Activated CD8-positive, alpha-beta memory T cell treated with anti-CD3 and anti-CD28 coated beads, Interleukin-2, amount 50 U/mL, for 48 hours (primary cell): ENCODE results near the gene FBXO30.

Source experiments
- DNase-seq: peaks from one replicate; pipeline ENCODE4 v3.0.0-alpha.2; 2020

FBXO30 gene, protein sequence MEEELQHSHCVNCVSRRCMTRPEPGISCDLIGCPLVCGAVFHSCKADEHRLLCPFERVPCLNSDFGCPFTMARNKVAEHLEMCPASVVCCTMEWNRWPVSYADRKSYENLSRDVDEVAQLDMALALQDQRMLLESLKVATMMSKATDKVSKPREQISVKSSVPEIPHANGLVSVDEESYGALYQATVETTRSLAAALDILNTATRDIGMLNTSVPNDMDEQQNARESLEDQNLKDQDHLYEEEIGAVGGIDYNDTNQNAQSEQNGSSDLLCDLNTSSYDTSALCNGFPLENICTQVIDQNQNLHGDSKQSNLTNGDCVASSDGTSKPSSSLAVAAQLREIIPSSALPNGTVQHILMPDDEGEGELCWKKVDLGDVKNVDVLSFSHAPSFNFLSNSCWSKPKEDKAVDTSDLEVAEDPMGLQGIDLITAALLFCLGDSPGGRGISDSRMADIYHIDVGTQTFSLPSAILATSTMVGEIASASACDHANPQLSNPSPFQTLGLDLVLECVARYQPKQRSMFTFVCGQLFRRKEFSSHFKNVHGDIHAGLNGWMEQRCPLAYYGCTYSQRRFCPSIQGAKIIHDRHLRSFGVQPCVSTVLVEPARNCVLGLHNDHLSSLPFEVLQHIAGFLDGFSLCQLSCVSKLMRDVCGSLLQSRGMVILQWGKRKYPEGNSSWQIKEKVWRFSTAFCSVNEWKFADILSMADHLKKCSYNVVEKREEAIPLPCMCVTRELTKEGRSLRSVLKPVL

GRCh38 chr6:145814501-145815308 is at the start of gene FBXO30:
TSS of gene FBXO30 (minus strand) at chr6:145814795. CDS start at chr6:145806405, 8,390 bp downstream.
- peak; percentile 92 for DNase-seq

DNA sequence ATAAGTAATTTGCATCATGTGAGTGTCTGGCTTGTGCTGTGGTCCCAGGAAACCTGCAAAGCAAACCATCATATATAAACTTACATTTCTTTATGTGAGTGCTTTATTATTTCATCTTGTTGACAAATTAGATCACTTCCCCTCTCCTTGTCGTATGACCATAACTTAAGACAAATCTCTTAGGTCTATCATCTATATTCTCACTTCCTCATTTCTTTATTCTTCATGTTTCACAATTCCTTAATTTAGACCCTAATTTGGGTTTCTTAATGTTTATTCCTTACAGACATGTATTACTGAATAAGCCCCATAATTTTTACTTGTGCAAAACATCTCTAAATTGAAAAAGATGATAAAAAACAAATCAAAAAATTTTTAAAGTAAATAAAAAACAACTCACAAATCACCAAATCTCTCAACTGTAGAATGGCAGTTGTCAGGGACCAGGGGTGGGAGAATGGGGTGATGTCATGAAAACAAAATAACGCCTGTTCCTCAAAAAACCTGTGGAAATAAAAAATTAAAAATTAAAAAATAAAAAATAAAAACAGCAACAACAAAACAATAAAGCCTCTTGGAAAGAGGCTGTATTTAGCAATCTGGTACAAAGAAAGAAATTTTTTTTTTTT is 49.5 kb upstream of the FBXO30 start:
- no peak for DNase-seq

- DNase-seq: no peak
These were observed 48.8 kb upstream of the FBXO30 start for GRCh38 chr6:145863366-145863765.

DNA sequence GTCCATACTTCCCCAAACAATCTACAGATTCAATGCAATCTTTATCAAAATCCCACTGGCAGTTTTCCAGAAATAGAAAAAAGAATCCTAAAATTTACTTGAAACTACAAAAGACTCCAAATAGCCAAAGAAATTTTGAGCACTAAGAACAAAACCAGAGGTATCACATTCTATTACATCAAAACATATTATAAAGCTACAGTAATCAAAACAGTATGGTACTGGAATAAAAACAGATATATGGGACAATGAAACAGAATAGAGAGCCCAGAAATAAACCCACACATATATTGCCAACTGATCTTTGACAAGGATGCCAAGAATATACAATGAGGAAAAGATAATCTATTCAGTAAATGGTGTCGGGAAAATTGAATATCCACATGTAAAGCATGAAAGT is 46.0 kb upstream of the FBXO30 start:
- DNase-seq: no peak

- no peak for DNase-seq
These were observed 36.1 kb upstream of the FBXO30 start for GRCh38 chr6:145850671-145851070.

GRCh38 chr6:145848541-145848940 is 33.9 kb upstream of the FBXO30 start:
- no peak for DNase-seq

- no peak for DNase-seq
These were observed 31.0 kb upstream of the FBXO30 start for GRCh38 chr6:145845557-145845956.

- DNase-seq: no peak
These were observed 30.4 kb upstream of the FBXO30 start for GRCh38 chr6:145844933-145845540.

GRCh38 chr6:145842693-145843546 is 28.3 kb upstream of the FBXO30 start:
- no peak for DNase-seq

DNA sequence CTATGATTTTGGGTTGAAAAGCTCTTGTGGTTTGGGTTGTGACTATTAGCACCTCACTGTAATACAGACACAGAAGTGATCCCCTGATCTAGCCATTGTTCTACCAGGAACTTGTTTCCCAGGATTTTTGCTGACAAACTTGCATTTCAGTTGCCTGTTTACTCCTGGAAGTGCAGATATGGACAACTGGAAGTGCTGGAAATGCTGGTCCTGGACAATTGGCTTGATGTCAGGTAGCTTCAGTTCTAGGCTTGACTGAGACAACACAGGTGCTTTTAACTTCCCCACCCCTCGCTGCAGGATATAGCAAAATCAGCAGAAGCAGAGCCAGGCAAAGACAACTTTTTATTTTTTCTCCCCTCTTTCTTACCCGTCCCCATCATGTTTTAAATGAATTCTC is 27.1 kb upstream of the FBXO30 start:
- DNase-seq: no peak

DNA sequence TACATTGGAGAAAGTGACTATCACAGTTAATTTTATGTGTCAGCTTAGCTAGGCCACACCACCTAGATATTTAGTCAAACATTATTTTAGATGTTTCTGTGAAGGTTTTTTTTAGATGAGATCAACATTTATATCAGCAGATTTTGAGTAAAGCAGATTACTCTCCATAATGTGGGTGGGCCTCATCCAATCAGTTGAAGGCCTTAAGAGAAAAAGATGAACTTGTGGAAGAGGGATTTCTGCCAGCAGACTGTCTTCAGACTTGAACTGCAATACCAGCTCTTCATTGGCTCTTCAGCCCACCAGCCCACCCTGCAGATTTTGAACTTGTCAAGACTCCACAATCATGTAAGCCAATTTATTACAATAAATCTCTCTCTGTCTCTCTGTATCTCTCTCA is 25.1 kb upstream of the FBXO30 start:
- no peak for DNase-seq

DNA sequence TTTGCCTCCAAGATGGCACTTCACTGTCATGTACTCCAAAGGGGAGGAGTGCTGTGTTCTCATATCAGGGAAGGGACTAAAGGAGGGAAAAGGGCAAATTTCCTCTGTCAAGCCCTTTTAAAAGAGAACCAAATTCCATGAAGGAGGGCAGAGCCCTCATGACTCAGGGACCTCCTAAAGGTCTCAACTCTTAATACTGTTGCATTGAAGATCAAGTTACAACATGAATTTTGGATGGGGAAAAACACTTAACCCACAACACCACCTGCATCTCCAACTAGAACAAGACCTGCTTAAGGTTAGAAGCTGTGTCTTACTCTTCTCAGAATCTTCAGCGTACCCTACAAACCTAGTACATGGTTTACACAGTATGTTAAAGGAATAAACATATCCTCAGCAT is 23.7 kb upstream of the FBXO30 start:
- no peak for DNase-seq

DNA sequence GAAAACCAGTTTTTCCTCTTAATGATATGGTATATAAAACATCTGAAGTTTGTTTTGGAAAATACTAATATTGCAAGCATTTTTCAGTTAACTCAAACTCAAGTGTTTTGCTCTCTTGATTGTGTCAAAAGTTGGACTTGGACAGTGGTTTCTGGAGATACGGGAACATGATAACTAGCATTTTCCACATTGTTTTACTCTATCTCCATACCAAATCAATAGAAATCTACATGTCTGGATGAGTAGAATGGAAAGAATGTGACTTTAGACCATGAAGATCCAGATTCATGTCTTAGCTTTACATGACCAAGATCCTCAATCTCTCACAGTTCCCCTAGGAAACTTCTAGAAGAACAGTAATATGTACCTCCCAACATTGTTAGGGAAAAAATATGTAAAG is 22.2 kb upstream of the FBXO30 start:
- no peak for DNase-seq

- no peak for DNase-seq
These were observed 21.6 kb upstream of the FBXO30 start for GRCh38 chr6:145836170-145836569.

GRCh38 chr6:145830612-145831011 is 16.0 kb upstream of the FBXO30 start:
- no peak for DNase-seq

DNA sequence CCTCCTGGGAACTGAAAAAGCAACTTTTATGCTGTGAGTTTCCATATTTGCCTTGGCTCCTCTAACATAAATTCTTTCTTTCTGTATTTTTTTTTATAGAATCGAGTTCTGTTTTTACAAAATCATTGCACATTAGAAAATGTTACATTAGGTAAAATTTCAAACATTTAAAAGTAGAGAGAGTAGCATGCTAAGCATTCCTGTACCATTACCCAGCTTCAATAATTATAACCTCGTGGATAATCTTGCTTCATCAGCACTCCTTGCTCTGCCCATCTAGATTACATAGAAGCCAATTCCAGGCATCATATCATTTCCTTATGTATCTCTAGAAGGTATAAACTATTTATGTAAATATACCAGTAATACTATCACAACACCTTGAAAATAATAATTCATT is 15.4 kb upstream of the FBXO30 start:
- no peak for DNase-seq

DNA sequence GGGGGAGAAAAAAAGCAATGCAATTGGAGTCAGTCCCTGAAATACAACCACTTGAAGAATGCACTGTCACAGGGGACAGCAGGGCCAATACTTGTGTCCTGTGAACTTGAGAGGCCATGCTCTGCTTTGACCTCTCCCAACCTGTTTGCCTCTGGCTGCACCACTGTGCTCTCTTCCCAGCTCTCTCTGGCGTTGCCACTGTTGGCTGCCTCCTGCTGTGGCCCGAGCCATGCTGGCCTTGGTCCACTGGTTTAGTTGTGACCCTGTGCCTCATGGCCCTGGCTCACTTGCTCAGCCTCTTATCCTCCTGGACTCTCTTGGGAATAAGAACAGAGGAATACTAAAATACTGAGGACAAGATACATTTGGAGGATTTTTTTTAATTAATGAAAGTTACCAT is 14.5 kb upstream of the FBXO30 start:
- DNase-seq: no peak

DNA sequence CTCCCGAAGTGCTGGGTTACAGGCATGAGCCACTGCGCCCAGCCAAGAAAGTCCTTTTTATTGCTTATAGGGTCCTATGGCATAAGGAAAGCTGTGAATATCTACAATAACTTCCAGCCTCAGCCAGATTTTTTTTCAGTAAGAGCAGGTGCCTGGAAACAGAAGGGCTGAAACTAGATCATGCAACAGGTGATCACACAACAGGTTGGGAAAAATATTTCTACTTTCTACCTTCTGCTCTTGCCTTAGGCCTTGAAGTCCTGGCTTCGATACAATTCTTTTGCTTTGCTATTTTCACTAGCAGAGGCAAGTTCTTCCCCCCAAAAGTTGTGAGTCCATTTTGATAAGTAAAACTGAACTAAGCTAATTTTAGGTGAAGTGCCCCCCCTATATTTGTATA is 9.7 kb upstream of the FBXO30 start:
- DNase-seq: no peak

DNA sequence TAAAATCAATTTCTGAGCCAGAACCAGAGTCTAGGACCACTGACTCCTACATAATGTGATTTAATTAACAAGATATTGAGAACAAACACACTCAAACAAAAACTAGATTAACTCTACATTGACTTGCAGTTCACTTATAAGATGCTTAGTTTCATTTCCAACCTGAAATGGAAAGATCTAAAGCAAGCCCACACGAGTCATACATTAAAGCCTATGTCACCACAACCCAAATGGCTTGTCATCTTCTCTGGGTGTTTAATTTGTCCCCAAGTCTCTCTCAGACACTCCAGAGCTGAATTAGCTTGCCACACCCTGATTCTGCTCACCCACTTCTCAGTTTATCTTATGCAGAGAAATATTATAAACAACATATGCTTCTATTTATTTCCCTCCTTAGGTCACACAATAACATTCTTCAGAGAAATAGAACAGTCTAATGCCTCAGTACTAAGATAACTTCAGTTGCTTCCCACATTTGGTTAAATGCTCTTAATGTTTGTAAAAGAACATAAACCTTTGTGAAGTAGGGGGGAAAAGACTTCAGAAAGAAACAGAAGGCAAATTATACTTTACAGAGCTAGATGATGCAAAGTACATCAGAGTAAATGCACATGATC is 8.8 kb upstream of the FBXO30 start:
- DNase-seq: no peak

GRCh38 chr6:145822456-145822855 is 7.9 kb upstream of the FBXO30 start:
- DNase-seq: no peak

- DNase-seq: no peak
These were observed 5.4 kb upstream of the FBXO30 start for GRCh38 chr6:145819994-145820393.
